Gastroesophageal sphincter (tissue), 4 donors: ENCODE results near the gene ZNF45. TPM values are rescaled to one million over a fixed set of nuclear protein-coding genes. Genes with fewer than 3 reads are reported as not detected.
A peak's percentile ranks its signal among the peaks of the same experiment; 100 is the strongest.

Source experiments
- ATAC-seq: fragments of 150-250 bp; one replicate; pipeline ENCODE4 v1.9.1; 2016; ENCODE audit warnings: mild to moderate bottlenecking, moderate library complexity
- H3K27ac ChIP-seq, 4 donors: fragments of 200-600 bp; sonication (generic) in 3 of 4; 1 replicate in 3 of 4; 2 replicates in 1 of 4; pipeline ENCODE4 v1.5.1; 2016 to 2019
- H3K27me3 ChIP-seq: fragments of 200-600 bp; sonication (generic); one replicate; pipeline ENCODE4 v1.5.1; 2019
- H3K36me3 ChIP-seq, 2 donors: fragments of 200-600 bp; sonication (generic); one replicate each; pipeline ENCODE4 v1.5.1; 2019; ENCODE audit warnings: control low read depth in 1 of 2
- H3K4me1 ChIP-seq, 3 donors: fragments of 200-600 bp; sonication (generic); 1 replicate in 2 of 3; 2 replicates in 1 of 3; pipeline ENCODE4 v1.5.1; 2016 to 2019; ENCODE audit warnings: control low read depth in 2 of 3
- H3K4me3 ChIP-seq, 2 donors: fragments of 200-600 bp; sonication (generic); one replicate each; pipeline ENCODE4 v1.5.1; 2019; ENCODE audit warnings: mild to moderate bottlenecking in 1 of 2, moderate library complexity in 1 of 2
- H3K9me3 ChIP-seq, 3 donors: fragments of 200-600 bp; sonication (generic); one replicate each; pipeline ENCODE4 v1.5.1; 2017 to 2019; ENCODE audit warnings: control low read depth in 2 of 3
- EP300 ChIP-seq: sonication (generic); formaldehyde crosslinking; IDR thresholded peaks from one replicate; pipeline ENCODE4 v1.6.1; 2017; ENCODE audit warnings: antibody characterized with exemption, mild to moderate bottlenecking
- POLR2A ChIP-seq, 2 donors: fragments of 450-650 bp; IDR thresholded peaks; one replicate each; pipeline ENCODE4 v1.6.1; 2017; ENCODE audit warnings: antibody characterized with exemption in 2 of 2, mild to moderate bottlenecking in 2 of 2, moderate library complexity in 1 of 2
- POLR2AphosphoS5 ChIP-seq: sonication (generic); formaldehyde crosslinking; IDR thresholded peaks from one replicate; pipeline ENCODE4 v1.6.1; 2017; ENCODE audit warnings: antibody characterized with exemption
- WGBS, 2 donors: methylation state at CpG; one replicate each; pipeline ENCODE4 v1.1.5; 2018; ENCODE audit warnings: low coverage in 1 of 2; 5-methylcytosine and 5-hydroxymethylcytosine counted together
- total RNA-seq, 4 donors: library from RNA; depleted of rRNA; stranded (reverse); fragments of >200 nt; gene quantifications; one replicate each; pipeline ENCODE4 v1.1.0, GENCODE V29; 2016
- TF ChIP-seq, protein P1 (sequence below), 4 experiments: fragments of 200-600 bp in 2 of 4; fragments of 450-650 bp in 2 of 4; sonication (generic) in 1 of 4; IDR thresholded peaks; one replicate each; pipeline ENCODE4 v1.5.1; 2017 to 2019; ENCODE audit warnings: antibody characterized with exemption in 4 of 4, mild to moderate bottlenecking in 2 of 4, moderate library complexity in 2 of 4

ZNF45 gene
- 10 to 100 TPM in 3 of 4 donors, 1 to 10 TPM in 1; 9.7 to 16.7 (median 12.0) TPM for total RNA-seq

DNA sequence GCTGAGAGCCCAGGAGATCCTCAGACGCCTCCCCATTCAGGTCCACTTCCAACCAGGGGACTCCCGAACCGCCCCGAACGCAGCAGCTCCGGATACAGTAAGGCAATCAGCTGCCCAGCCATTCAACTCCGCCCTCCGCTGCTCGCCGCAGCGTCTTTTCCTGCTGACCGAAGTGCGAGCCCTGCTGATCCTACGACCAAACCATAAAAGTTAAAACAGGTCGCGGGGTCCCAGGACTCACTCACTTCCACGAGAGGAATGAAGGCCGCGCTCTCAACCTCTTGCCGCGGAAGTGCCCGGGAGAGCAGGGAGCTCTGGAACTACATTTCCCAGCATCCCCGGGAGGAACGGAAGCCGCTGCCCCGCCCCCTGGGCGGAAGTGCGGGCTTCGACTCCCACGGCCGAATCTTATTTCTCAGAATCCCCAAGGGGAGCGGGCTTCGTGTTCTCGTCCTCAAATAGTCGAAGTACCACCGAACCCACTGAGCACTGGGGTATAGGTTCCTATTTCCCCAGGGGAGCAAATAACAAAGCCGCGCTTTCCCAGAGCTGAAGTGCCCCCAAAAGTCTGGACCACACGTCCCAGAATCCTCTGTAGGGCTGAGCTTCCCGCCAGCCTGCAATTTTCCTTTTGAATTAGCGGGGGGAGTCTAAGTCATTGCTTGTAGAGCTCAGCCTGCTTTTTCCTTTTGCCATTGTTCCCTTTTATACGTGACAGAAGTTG lies at the start of gene ZNF45:
ZNF45 (minus strand) TSS at position 298 of the 724 bp plus-strand sequence. CDS start 13,097 bp downstream, outside the sequence.
- no peaks in the 10 kb centered on the region for H3K27me3 ChIP-seq
- H3K36me3 ChIP-seq, result peaks cover 0 to 31% of the 10 kb centered on the region in 2 donors
- 0 to 1% methylated on average over 1 to 14 of the region's 42 CpGs for WGBS, 2 donors
- peak within 1 kb of the TSS; percentile 70 to 71 for H3K4me3 ChIP-seq
- TF ChIP-seq POLR2A (IDR thresholded peaks at IDR 0.05) (peak in 1 of 2 donors; percentile 33), EP300 (no peak), POLR2AphosphoS5 (peak; percentile 27)
- TF ChIP-seq, protein P1, sequence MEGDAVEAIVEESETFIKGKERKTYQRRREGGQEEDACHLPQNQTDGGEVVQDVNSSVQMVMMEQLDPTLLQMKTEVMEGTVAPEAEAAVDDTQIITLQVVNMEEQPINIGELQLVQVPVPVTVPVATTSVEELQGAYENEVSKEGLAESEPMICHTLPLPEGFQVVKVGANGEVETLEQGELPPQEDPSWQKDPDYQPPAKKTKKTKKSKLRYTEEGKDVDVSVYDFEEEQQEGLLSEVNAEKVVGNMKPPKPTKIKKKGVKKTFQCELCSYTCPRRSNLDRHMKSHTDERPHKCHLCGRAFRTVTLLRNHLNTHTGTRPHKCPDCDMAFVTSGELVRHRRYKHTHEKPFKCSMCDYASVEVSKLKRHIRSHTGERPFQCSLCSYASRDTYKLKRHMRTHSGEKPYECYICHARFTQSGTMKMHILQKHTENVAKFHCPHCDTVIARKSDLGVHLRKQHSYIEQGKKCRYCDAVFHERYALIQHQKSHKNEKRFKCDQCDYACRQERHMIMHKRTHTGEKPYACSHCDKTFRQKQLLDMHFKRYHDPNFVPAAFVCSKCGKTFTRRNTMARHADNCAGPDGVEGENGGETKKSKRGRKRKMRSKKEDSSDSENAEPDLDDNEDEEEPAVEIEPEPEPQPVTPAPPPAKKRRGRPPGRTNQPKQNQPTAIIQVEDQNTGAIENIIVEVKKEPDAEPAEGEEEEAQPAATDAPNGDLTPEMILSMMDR (IDR thresholded peaks at IDR 0.05), result no peak
- ATAC-seq, result peak; percentile 98
- peaks cover 0 to 7% (median 0%) of the 10 kb centered on the region in 3 donors for H3K9me3 ChIP-seq
- peak within 1 kb of the TSS; percentile 58 to 93 (median 88) for H3K27ac ChIP-seq
- H3K4me1 ChIP-seq, result peaks cover 4 to 30% (median 7%) of the 10 kb centered on the region in 3 donors

DNA sequence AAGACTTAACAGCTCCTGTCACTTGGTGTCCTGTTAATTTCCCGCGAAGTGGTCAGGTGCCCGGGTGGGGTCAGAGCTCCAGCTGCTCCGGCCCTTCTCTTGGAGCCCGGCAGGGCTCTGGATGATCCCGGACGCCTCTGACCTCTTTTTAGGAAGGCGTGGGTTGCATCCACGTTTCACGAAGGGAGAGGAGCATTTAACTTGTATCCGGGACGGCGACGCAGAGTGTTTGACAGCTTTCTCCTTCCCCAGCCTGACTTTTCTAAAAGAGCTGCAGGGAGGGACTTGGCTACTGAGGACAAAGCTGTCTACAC lies 49.6 kb upstream of the ZNF45 start:
- peak; percentile 39 for ATAC-seq
- Histone ChIP-seq H3K9me3 (peaks cover 0 to 30% (median 2%) of the 10 kb centered on the region in 3 donors), H3K4me3 (peak overlapping the region; percentile 73 to 91), H3K4me1 (peaks cover 0 to 17% (median 0%) of the 10 kb centered on the region in 3 donors), H3K27ac (peak overlapping the region in 3 of 4 donors; percentile 78 to 87 (median 86)), H3K27me3 (no peaks in the 10 kb centered on the region), H3K36me3 (peaks cover 6 to 19% of the 10 kb centered on the region in 2 donors)
- WGBS, 2 donors, result 0 to 9% methylated on average over 4 to 14 of the region's 14 CpGs
- TF ChIP-seq POLR2A (IDR thresholded peaks at IDR 0.05), result no peak
- TF ChIP-seq EP300, result no peak
- TF ChIP-seq, protein P1 (IDR thresholded peaks at IDR 0.05), result peak in 1 of 4 experiments; percentile 4
- TF ChIP-seq POLR2AphosphoS5, result no peak

DNA sequence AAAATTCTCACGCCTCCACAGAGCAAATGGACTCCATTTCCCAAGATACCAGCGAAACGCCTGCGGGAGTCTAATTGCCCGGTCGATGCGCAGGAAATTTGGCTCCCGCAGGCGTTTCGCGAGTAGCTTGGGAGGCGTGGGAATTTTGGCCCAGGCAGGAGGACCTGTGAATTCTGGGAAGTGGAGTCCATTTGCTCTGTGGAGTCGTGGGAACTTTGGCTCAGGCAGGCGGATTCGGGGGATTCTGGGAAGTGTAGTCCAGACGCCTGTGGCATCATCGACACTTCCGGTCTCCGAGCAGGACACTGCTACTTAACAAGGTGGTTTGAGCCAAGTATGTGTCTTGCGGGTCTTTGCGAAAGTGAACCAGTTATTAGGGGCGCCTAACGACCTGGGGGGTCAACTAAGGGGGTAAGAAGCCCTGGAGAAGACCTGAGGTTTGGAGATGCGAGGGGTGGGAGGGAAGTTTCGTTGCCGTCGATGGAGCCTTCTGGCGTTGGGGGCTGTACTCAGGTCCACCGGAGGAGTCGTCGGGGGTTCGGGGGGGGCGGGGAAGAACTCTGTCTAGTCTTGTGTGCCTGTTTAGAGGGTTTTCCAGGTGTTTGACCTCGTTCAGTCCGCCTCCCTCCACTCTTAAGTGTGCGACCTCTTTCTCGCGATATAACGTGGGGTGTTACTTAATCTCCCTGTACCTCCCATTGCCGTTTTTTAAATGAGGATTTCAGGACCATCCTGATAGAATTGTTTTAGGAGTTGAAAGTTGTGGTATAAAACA lies 49.0 kb upstream of the ZNF45 start, which contains the start of gene ZNF155:
ZNF155 (plus strand) TSS at position 277 of the 775 bp plus-strand sequence. CDS start 4,356 bp downstream, outside the sequence.
- H3K9me3 ChIP-seq, result peaks cover 0 to 36% (median 5%) of the 10 kb centered on the region in 3 donors
- peak; percentile 100 for ATAC-seq
- WGBS, 2 donors, result 0 to 1% methylated on average over 24 to 31 of the region's 40 CpGs
- H3K27me3 ChIP-seq, result no peaks in the 10 kb centered on the region
- TF ChIP-seq EP300 (no peak), POLR2AphosphoS5 (peak; percentile 77)
- TF ChIP-seq, protein P1 (IDR thresholded peaks at IDR 0.05), result no peak
- H3K27ac ChIP-seq, result peak within 1 kb of the TSS; percentile 64 to 87 (median 82)
- H3K4me3 ChIP-seq, result peak within 1 kb of the TSS; percentile 73 to 91
- peaks cover 0 to 17% (median 0%) of the 10 kb centered on the region in 3 donors for H3K4me1 ChIP-seq
- peaks cover 1 to 14% of the 10 kb centered on the region in 2 donors for H3K36me3 ChIP-seq

DNA sequence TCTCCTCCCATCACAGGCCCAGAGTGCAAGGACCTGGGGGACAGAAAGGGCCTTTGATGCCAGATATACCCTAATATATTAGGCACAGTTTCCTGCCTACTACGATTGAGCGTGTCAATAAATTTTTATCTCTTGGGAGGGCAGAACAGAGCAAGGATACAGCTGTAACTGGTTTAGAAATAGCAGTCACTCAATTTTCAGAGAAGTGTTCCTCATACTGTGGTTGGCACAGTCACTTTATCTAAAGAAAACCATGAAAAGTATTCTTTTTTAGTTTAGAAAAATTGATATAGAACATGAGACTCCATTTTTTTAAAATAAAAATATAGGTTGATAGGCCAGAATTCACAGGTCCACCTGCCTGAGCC lies 48.4 kb upstream of the ZNF45 start:
- ATAC-seq, result no peak
- 57 to 94% methylated on average over 2 of the region's 2 CpGs for WGBS, 2 donors
- peak overlapping the region in 1 of 2 donors; percentile 73 for H3K4me3 ChIP-seq
- peaks cover 0 to 8% of the 10 kb centered on the region in 2 donors for H3K36me3 ChIP-seq
- peaks cover 0 to 40% (median 5%) of the 10 kb centered on the region in 3 donors for H3K9me3 ChIP-seq
- H3K27me3 ChIP-seq, result no peaks in the 10 kb centered on the region
- H3K27ac ChIP-seq, result peak overlapping the region in 3 of 4 donors; percentile 78 to 87 (median 86)
- peaks cover 0 to 17% (median 0%) of the 10 kb centered on the region in 3 donors for H3K4me1 ChIP-seq
- TF ChIP-seq POLR2A (IDR thresholded peaks at IDR 0.05), result no peak
- TF ChIP-seq, protein P1 (IDR thresholded peaks at IDR 0.05), result no peak
- TF ChIP-seq POLR2AphosphoS5, result no peak
- TF ChIP-seq EP300, result no peak
